SK-N-SH (cell line): ENCODE results near the gene NR2F1. TPM values are rescaled to one million over a fixed set of nuclear protein-coding genes. Genes with fewer than 3 reads are reported as not detected.

ENCODE experiments used
- CTCF ChIA-PET: fragments of 300-600, 350-600 bp; formaldehyde crosslinking; extraction: SDS; loops from one replicate; lab custom pipeline; 2021; lab: Yijun Ruan, JAX
- POLR2A ChIA-PET: fragments of 350-600 bp; sonication (Branson Sonifier 250); formaldehyde crosslinking; extraction: SDS; loops from one replicate; lab custom pipeline; 2020; ENCODE audit warnings: antibody characterized with exemption, inconsistent platforms; lab: Yijun Ruan, JAX
- DNase-seq: peaks from one replicate; pipeline ENCODE4 v3.0.0; 2012
- H2AFZ ChIP-seq: fragments of 200-600 bp; sonication (generic); 2 replicates; pipeline ENCODE4 v1.8.1; 2016; ENCODE audit warnings: antibody characterized with exemption, mild to moderate bottlenecking, low read depth
- H3F3A ChIP-seq: fragments of 200-600 bp; sonication (generic); replicated peaks from 2 replicates; pipeline ENCODE3; 2016; ENCODE audit warnings: antibody characterized with exemption, mild to moderate bottlenecking; ENCODE audit not compliant: insufficient read depth
- H3K27ac ChIP-seq, 2 experiments: fragments of 200-500 bp in 1 of 2; fragments of 200-600 bp in 1 of 2; sonication (Bioruptor generic) in 1 of 2; sonication (generic), shearing (Covaris generic) in 1 of 2; 2 replicates each; pipeline versions ENCODE4 v1.5.1 to v1.6.1; 2014 to 2016; ENCODE audit warnings: low read depth in 2 of 2, inconsistent platforms in 1 of 2, low read length in 1 of 2, mild to moderate bottlenecking in 1 of 2, mixed read lengths in 1 of 2
- H3K27me3 ChIP-seq: fragments of 200-600 bp; sonication (generic), shearing (Covaris generic); 2 replicates; pipeline ENCODE4 v1.6.1; 2016; ENCODE audit warnings: mixed run types; ENCODE audit not compliant: insufficient read depth
- H3K36me3 ChIP-seq, 2 experiments: fragments of 200-500 bp in 1 of 2; fragments of 200-600 bp in 1 of 2; sonication (Bioruptor generic) in 1 of 2; sonication (generic) in 1 of 2; replicated peaks in 1 of 2; 2 replicates each; pipeline versions ENCODE3 to v1.5.1; 2014 to 2016; ENCODE audit warnings: low read length in 1 of 2, mild to moderate bottlenecking in 1 of 2; ENCODE audit not compliant: insufficient read depth in 2 of 2, control insufficient read depth in 1 of 2
- H3K4me1 ChIP-seq, 2 experiments: fragments of 200-500 bp in 1 of 2; fragments of 200-600 bp in 1 of 2; sonication (Bioruptor generic) in 1 of 2; sonication (generic), shearing (Covaris generic) in 1 of 2; 2 replicates each; pipeline versions ENCODE4 v1.5.1 to v1.6.1; 2014 to 2016; ENCODE audit warnings: low read depth in 1 of 2, low read length in 1 of 2, mixed run types in 1 of 2; ENCODE audit not compliant: insufficient read depth in 2 of 2, control insufficient read depth in 1 of 2
- H3K4me2 ChIP-seq: fragments of 200-600 bp; sonication (generic), shearing (Covaris generic); 2 replicates; pipeline ENCODE4 v1.6.1; 2017; ENCODE audit warnings: mixed run types
- H3K4me3 ChIP-seq, 2 experiments: fragments of 200-500 bp in 1 of 2; fragments of 200-600 bp in 1 of 2; sonication (Bioruptor generic) in 1 of 2; sonication (generic), shearing (Covaris generic) in 1 of 2; 2 replicates each; pipeline versions ENCODE4 v1.5.1 to v1.8.1; 2014 to 2016; ENCODE audit warnings: low read depth in 2 of 2, inconsistent platforms in 1 of 2, low read length in 1 of 2, mild to moderate bottlenecking in 1 of 2, mixed read lengths in 1 of 2, moderate library complexity in 1 of 2
- H3K79me2 ChIP-seq: fragments of 200-600 bp; sonication (generic); 2 replicates; pipeline ENCODE4 v1.8.1; 2017; ENCODE audit warnings: mild to moderate bottlenecking; ENCODE audit not compliant: insufficient read depth
- H3K9ac ChIP-seq: fragments of 200-600 bp; sonication (generic); 2 replicates; pipeline ENCODE4 v1.6.1; 2017; ENCODE audit warnings: mixed run types
- H3K9me2 ChIP-seq: fragments of 200-600 bp; sonication (generic); 2 replicates; pipeline ENCODE4 v1.6.1; 2017; ENCODE audit warnings: mixed run types
- H3K9me3 ChIP-seq: fragments of 200-600 bp; sonication (generic); 2 replicates; pipeline ENCODE4 v1.6.1; 2017; ENCODE audit warnings: mixed run types, mild to moderate bottlenecking, moderate library complexity
- H4K20me1 ChIP-seq: fragments of 200-600 bp; sonication (generic); 2 replicates; pipeline ENCODE4 v1.6.1; 2017; ENCODE audit warnings: mild to moderate bottlenecking, mixed run types; ENCODE audit not compliant: insufficient read depth
- ELF1 ChIP-seq: IDR thresholded peaks from 2 replicates; pipeline ENCODE4 v1.4.0; 2012
- EZH2phosphoT487 ChIP-seq: fragments of 200-600 bp; sonication (generic); IDR thresholded peaks from 2 replicates; pipeline ENCODE4 v1.6.1; 2017; ENCODE audit warnings: low read depth, mixed run types, mild to moderate bottlenecking, antibody characterized with exemption, moderate library complexity, borderline replicate concordance
- FOSL2 ChIP-seq: IDR thresholded peaks from 2 replicates; pipeline ENCODE4 v1.4.0; 2012; ENCODE audit warnings: low read depth, mild to moderate bottlenecking, moderate library complexity, borderline replicate concordance
- FOXJ3 ChIP-seq: sonication (generic); formaldehyde crosslinking; IDR thresholded peaks from 2 replicates; pipeline ENCODE4 v1.5.1; 2020; ENCODE audit warnings: mild to moderate bottlenecking, missing genetic modification reagents
- FOXM1 ChIP-seq: IDR thresholded peaks from 2 replicates; pipeline ENCODE4 v1.4.0; 2012; ENCODE audit warnings: low read depth, mild to moderate bottlenecking
- GATA2 ChIP-seq: sonication (generic); formaldehyde crosslinking; IDR thresholded peaks from 2 replicates; pipeline ENCODE4 v1.5.0; 2020; ENCODE audit warnings: mild to moderate bottlenecking, missing genetic modification reagents
- IRF3 ChIP-seq: fragments of 150-350 bp; IDR thresholded peaks from 2 replicates; pipeline ENCODE4 v1.6.1; 2016; ENCODE audit warnings: mild to moderate bottlenecking, low read depth, low read length
- JUND ChIP-seq: IDR thresholded peaks from 2 replicates; pipeline ENCODE4 v1.4.0; 2012
- MAX ChIP-seq: IDR thresholded peaks from 2 replicates; pipeline ENCODE4 v1.4.0; 2012; ENCODE audit warnings: low read depth
- MEF2A ChIP-seq: IDR thresholded peaks from 2 replicates; pipeline ENCODE4 v1.4.0; 2012; ENCODE audit warnings: low read depth, borderline replicate concordance
- MXI1 ChIP-seq: IDR thresholded peaks from 2 replicates; pipeline ENCODE4 v1.6.1; 2012; ENCODE audit warnings: mild to moderate bottlenecking, low read depth, low read length, improper control_type of control experiment
- NRF1 ChIP-seq: IDR thresholded peaks from 2 replicates; pipeline ENCODE4 v1.6.1; 2012; ENCODE audit warnings: low read depth, mild to moderate bottlenecking, low read length
- PBX3 ChIP-seq: IDR thresholded peaks from 2 replicates; pipeline ENCODE4; 2012
- POLR2AphosphoS5 ChIP-seq: IDR thresholded peaks from 2 replicates; pipeline ENCODE4 v1.6.1; 2012; ENCODE audit warnings: low read depth, low read length
- RFX5 ChIP-seq: IDR thresholded peaks from 2 replicates; pipeline ENCODE4 v1.6.1; 2012; ENCODE audit warnings: mild to moderate bottlenecking, improper control_type of control experiment, low read length
- RXRA ChIP-seq: IDR thresholded peaks from 2 replicates; pipeline ENCODE4 v1.4.0; 2012; ENCODE audit warnings: low read depth, mild to moderate bottlenecking, borderline replicate concordance
- SIN3A ChIP-seq: IDR thresholded peaks from 2 replicates; pipeline ENCODE4 v1.6.1; 2012; ENCODE audit warnings: low read depth, mild to moderate bottlenecking, low read length, moderate library complexity, borderline replicate concordance
- TAF1 ChIP-seq: IDR thresholded peaks from 2 replicates; pipeline ENCODE4 v1.6.1; 2012; ENCODE audit warnings: low read depth, mild to moderate bottlenecking, low read length, moderate library complexity, borderline replicate concordance
- TCF12 ChIP-seq: IDR thresholded peaks from 2 replicates; pipeline ENCODE4 v1.4.0; 2012
- TEAD4 ChIP-seq: IDR thresholded peaks from 2 replicates; pipeline ENCODE4 v1.4.0; 2012; ENCODE audit warnings: mild to moderate bottlenecking, borderline replicate concordance; ENCODE audit not compliant: insufficient read depth
- USF1 ChIP-seq: IDR thresholded peaks from 2 replicates; pipeline ENCODE4 v1.4.0; 2012; ENCODE audit warnings: low read depth, borderline replicate concordance
- YY1 ChIP-seq: IDR thresholded peaks from 2 replicates; pipeline ENCODE4 v1.4.0; 2012; ENCODE audit warnings: low read depth, mild to moderate bottlenecking
- WGBS: methylation state at CpG from one replicate; pipeline ENCODE4 v1.1.6; 2017; ENCODE audit warnings: low lambda C conversion rate; 5-methylcytosine and 5-hydroxymethylcytosine counted together
- polyA plus RNA-seq, 3 experiments: library from polyadenylated mRNA; depleted of rRNA; stranded (reverse); fragments of >200 nt; gene quantifications; 2 replicates each; pipeline ENCODE4 v1.2.3, GENCODE V29; 2012
- TF ChIP-seq, protein P1 (sequence below): IDR thresholded peaks from 2 replicates; pipeline ENCODE4 v1.6.1; 2012; ENCODE audit warnings: mild to moderate bottlenecking, low read depth, low read length, moderate library complexity
- TF ChIP-seq, protein P2 (sequence below): fragments of 200-600 bp; sonication (generic); IDR thresholded peaks from 2 replicates; pipeline ENCODE4 v1.6.1; 2017; ENCODE audit warnings: antibody characterized with exemption, mild to moderate bottlenecking, moderate library complexity

NR2F1 gene
- 40.0 and 47.1 TPM in 2 replicates for polyA plus RNA-seq (2012; rRNA removed)
- polyA plus RNA-seq (2012; cell fraction: cytosol; rRNA removed): 24.5 and 41.7 TPM in 2 replicates
- polyA plus RNA-seq (2012; cell fraction: nucleus; rRNA removed): 82.7 and 105 TPM in 2 replicates

GRCh38 chr5:93582677-93583438, at the start of gene NR2F1:
Gene NR2F1 (plus strand): TSS chr5:93583222. CDS start chr5:93585024, 1,802 bp downstream.
- H3K27ac ChIP-seq: peak within 1 kb of the TSS; percentile 92
- no peaks in the 10 kb centered on the region for H3K9me3 ChIP-seq
- H3K4me3 ChIP-seq: peak within 1 kb of the TSS; percentile 74 to 87
- ChIA-PET CTCF (interaction anchor here (0.6 to 2.9 kb wide), 14 partner anchors 19 to 1941 kb away, joined by 3 to 16 read pairs (median 3); no protein-coding TSS in a partner anchor), POLR2A (interaction anchor here (0.6 to 1.6 kb wide), 8 partner anchors 19 to 1133 kb away, joined by 3 to 18 read pairs (median 4); no protein-coding TSS in a partner anchor)
- peaks cover 5 to 6% of the 10 kb centered on the region in 2 experiments; a peak in 3 of 4 replicates for H3K4me1 ChIP-seq
- no peaks in the 10 kb centered on the region; the same call in 1 of the 2 replicates for H4K20me1 ChIP-seq
- H3K36me3 ChIP-seq: no peaks in the 10 kb centered on the region
- H3K9me2 ChIP-seq: no peaks in the 10 kb centered on the region
- H3F3A ChIP-seq: peaks cover 28% of the 10 kb centered on the region
- peak; percentile 80 for DNase-seq
- peaks cover 80% of the 10 kb centered on the region for H3K79me2 ChIP-seq
- no peaks in the 10 kb centered on the region for H3K27me3 ChIP-seq
- peak within 1 kb of the TSS; percentile 80 for H3K9ac ChIP-seq
- peak within 1 kb of the TSS; percentile 83 for H3K4me2 ChIP-seq
- peak within 1 kb of the TSS; percentile 86 for H2AFZ ChIP-seq
- 0% methylated on average over 21 of the region's 21 CpGs for WGBS
- TF ChIP-seq MXI1: peak; percentile 72; the same call in 1 of the 2 replicates
- peak; percentile 49; the same call in 1 of the 2 replicates for TF ChIP-seq FOXJ3
- no peak for TF ChIP-seq ELF1
- peak; percentile 22; the same call in 1 of the 2 replicates for TF ChIP-seq MAX
- peak; percentile 62; the same call in 1 of the 2 replicates for TF ChIP-seq GATA2
- TF ChIP-seq USF1: no peak
- TF ChIP-seq RXRA: no peak
- TF ChIP-seq MEF2A: no peak
- no peak for TF ChIP-seq EZH2phosphoT487
- TF ChIP-seq YY1: no peak
- no peak for TF ChIP-seq NRF1
- peak; percentile 38 for TF ChIP-seq TAF1
- peak; percentile 73 for TF ChIP-seq POLR2AphosphoS5
- TF ChIP-seq JUND: no peak
- TF ChIP-seq PBX3: peak; percentile 64; the same call in 1 of the 2 replicates
- TF ChIP-seq IRF3: no peak
- TF ChIP-seq, protein P1, sequence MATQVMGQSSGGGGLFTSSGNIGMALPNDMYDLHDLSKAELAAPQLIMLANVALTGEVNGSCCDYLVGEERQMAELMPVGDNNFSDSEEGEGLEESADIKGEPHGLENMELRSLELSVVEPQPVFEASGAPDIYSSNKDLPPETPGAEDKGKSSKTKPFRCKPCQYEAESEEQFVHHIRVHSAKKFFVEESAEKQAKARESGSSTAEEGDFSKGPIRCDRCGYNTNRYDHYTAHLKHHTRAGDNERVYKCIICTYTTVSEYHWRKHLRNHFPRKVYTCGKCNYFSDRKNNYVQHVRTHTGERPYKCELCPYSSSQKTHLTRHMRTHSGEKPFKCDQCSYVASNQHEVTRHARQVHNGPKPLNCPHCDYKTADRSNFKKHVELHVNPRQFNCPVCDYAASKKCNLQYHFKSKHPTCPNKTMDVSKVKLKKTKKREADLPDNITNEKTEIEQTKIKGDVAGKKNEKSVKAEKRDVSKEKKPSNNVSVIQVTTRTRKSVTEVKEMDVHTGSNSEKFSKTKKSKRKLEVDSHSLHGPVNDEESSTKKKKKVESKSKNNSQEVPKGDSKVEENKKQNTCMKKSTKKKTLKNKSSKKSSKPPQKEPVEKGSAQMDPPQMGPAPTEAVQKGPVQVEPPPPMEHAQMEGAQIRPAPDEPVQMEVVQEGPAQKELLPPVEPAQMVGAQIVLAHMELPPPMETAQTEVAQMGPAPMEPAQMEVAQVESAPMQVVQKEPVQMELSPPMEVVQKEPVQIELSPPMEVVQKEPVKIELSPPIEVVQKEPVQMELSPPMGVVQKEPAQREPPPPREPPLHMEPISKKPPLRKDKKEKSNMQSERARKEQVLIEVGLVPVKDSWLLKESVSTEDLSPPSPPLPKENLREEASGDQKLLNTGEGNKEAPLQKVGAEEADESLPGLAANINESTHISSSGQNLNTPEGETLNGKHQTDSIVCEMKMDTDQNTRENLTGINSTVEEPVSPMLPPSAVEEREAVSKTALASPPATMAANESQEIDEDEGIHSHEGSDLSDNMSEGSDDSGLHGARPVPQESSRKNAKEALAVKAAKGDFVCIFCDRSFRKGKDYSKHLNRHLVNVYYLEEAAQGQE: no peak
- peak; percentile 54 for TF ChIP-seq SIN3A
- no peak for TF ChIP-seq FOSL2
- 0 out of 2 replicates have a peak, but pooled peaks have one; percentile 21 for TF ChIP-seq FOXM1
- TF ChIP-seq RFX5: peak; percentile 57
- peak; percentile 68 for TF ChIP-seq TCF12
- TF ChIP-seq, protein P2, sequence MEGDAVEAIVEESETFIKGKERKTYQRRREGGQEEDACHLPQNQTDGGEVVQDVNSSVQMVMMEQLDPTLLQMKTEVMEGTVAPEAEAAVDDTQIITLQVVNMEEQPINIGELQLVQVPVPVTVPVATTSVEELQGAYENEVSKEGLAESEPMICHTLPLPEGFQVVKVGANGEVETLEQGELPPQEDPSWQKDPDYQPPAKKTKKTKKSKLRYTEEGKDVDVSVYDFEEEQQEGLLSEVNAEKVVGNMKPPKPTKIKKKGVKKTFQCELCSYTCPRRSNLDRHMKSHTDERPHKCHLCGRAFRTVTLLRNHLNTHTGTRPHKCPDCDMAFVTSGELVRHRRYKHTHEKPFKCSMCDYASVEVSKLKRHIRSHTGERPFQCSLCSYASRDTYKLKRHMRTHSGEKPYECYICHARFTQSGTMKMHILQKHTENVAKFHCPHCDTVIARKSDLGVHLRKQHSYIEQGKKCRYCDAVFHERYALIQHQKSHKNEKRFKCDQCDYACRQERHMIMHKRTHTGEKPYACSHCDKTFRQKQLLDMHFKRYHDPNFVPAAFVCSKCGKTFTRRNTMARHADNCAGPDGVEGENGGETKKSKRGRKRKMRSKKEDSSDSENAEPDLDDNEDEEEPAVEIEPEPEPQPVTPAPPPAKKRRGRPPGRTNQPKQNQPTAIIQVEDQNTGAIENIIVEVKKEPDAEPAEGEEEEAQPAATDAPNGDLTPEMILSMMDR: peak; percentile 27; the same call in 1 of the 2 replicates
- TF ChIP-seq TEAD4: no peak
